ENCODE data around the gene PSAT1.
A peak's percentile ranks its signal among the peaks of the same experiment; 100 is the strongest.

PSAT1 gene

GRCh38 chr9:78294290-78295176 lies 2.4 kb upstream of the PSAT1 start:
- DNase-seq = no peak

GRCh38 chr9:78295177-78295575 lies 1.7 kb upstream of the PSAT1 start:
- no peak for DNase-seq

- no peak for DNase-seq
Observed at GRCh38 chr9:78295731-78296130, 1.2 kb upstream of the PSAT1 start.

GRCh38 chr9:78296201-78296892 lies 578 bp upstream of the PSAT1 start:
- DNase-seq = peak; percentile 5

GRCh38 chr9:78297672-78297961 lies 692 bp downstream of the PSAT1 start:
- DNase-seq = no peak

GRCh38 chr9:78298046-78298765 lies 1.3 kb downstream of the PSAT1 start:
- DNase-seq = peak; percentile 9

GRCh38 chr9:78300209-78300608 lies 3.3 kb downstream of the PSAT1 start:
- no peak for DNase-seq

- DNase-seq = no peak
Observed at GRCh38 chr9:78301466-78301865, 4.5 kb downstream of the PSAT1 start.

- DNase-seq = no peak
Observed at GRCh38 chr9:78303377-78304062, 6.6 kb downstream of the PSAT1 start.

GRCh38 chr9:78304357-78304756 lies 7.4 kb downstream of the PSAT1 start:
- no peak for DNase-seq

- DNase-seq = no peak
Observed at GRCh38 chr9:78306222-78307076, 9.5 kb downstream of the PSAT1 start.

GRCh38 chr9:78307360-78307759 lies 10.4 kb downstream of the PSAT1 start:
- no peak for DNase-seq

- no peak for DNase-seq
Observed at GRCh38 chr9:78309066-78309465, 12.1 kb downstream of the PSAT1 start.

GRCh38 chr9:78311075-78311474 lies 14.2 kb downstream of the PSAT1 start:
- DNase-seq = no peak

- DNase-seq = no peak
Observed at GRCh38 chr9:78311886-78312524, 15.1 kb downstream of the PSAT1 start.

GRCh38 chr9:78314550-78314949 lies 17.6 kb downstream of the PSAT1 start:
- no peak for DNase-seq

GRCh38 chr9:78314953-78315870 lies 18.3 kb downstream of the PSAT1 start:
- no peak for DNase-seq

GRCh38 chr9:78316166-78316892 lies 19.4 kb downstream of the PSAT1 start:
- DNase-seq = no peak

GRCh38 chr9:78319197-78320029 lies 22.5 kb downstream of the PSAT1 start:
- no peak for DNase-seq
